Occipital lobe (tissue), 2 donors: ENCODE results near the gene GGT6. TPM values are rescaled to one million over a fixed set of nuclear protein-coding genes. Genes with fewer than 3 reads are reported as not detected.

Source experiments
- DNase-seq: peaks from one replicate; lab custom pipeline; 2025; lab: John Stamatoyannopoulos, UW
- total RNA-seq: library from RNA; depleted of rRNA; stranded (reverse); fragments of >200 nt; gene quantifications from one replicate; pipeline ENCODE4 v1.2.3, GENCODE V29; 2014

The GGT6 gene
- total RNA-seq, 1 donor from 2014 or later, result not detected

DNA sequence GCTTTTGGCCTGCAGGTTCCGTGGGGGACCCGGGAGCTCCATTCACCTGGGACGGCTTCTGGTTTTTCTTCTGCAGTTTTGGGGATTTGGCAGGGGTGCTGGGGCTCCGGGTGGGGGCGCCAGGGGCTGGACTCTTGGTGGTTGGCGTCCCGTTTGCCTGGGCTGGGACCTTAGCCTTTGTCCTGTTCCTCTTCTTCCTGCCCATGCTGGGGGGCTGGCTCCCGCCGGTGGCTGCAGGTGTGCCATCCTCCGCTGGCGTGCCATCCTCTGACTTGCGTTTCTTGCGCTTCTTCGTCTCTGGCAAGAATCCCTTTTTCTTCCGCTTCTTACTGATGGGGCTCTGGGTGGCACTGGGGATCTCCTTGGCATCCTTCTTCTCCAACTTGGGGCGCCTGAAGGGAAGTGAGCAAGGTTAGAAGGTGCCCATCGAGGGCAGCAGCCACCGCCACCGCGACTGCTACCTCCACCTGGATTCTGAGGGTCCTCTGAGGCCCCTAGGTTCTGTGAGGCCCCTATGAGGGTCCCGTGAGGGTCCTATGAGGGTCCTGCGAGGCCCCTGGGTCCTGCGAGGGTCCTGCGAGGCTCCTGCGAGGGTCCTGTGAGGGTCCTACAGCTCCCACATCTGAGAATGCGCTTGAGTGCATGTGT, 20.7 kb downstream of the GGT6 start:
- DNase-seq, result no peak

DNA sequence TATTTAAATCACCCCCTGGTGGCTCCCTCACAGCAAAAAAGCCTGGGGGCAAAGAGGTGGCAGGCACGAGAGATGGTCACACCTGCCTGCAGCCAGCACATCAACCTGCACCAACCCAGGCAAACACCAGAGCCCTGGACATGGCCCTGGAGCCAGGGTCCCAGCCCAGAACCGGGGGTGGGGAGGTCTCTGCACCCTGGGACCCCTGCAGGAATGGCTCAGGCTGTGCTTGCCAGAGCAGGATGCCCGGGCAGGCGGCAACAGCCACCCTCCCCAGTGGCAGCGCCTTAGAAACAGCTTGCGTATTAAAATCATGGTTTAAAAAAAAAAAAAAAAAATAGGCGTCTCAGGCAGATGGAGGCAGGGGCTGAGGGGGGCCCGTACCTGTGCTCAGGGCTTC, 21.4 kb downstream of the GGT6 start:
- no peak for DNase-seq

DNA sequence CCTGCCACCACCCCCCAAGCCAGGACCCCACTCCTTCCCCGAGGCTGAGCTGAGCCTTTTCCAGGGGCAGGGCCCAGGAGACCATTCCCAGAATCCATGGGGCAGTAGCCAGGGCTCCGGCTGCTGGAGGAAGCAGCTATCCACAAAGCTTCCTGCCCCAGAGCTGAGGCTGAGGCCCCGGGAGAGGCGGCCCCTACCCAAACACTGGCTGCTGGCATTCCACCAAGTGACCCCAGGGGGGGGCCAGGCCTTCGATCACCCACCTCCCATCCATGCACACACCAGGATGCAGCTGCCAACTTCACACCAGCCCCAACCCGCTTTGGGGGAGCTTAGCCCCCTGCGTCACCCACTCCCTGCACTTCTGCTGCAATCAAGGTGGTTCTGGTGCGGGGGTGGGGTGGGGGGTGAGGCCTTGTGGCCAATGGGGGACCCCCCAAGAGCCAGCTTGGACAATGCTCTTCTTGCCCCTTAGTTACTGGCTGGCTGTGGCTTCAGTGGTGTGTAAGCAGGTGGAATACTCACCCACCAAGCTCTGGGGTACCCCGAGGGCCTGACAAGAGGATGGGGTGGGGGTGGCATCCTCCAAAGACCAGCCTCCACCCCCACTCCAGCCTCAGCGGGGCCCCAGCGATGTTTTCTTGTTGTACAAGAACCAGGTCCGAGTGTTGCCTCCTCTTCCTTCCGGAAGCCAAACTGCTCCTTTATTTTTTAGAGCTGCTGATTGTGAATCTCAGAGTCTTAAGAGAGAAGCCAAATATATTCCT, 22.0 kb downstream of the GGT6 start:
- no peak for DNase-seq

DNA sequence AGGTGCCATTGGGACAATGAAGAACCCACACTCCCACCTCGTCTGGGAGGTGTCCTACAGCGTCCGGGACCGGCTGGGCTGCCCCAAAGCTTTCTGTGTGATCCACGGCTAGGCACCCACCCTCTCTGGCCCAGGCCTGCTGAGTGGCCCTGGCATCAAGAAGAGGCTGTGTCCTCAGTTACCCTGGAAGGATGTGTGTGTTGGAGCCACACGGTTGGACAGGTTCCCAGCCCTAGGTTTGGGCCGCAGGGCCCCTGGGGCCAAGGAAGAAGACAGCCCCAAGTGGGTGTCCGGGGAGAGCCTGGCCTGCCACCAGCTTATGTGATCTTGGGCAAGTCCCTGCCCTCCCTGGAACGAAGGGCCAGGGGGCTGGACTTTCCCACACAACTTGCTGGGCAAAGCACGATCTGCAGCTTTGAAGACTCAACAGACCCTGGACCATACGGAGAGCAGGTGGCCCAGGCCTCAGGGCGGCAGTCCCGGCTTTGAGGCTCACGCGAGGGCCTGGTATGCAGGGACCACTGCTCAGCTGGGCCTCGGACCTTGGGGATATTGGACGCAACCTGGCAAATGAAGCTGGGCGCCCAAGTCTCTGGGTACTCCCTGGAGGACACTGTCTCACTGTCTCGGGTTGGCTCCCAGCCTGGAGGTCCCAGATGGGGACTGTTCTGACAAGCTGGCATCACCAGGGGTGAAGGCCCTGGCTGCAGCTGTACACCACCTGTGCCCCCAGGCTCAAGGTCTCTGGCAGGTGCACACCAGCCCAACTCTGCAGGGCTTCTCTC, 22.7 kb downstream of the GGT6 start:
- DNase-seq, result peak; percentile 31

DNA sequence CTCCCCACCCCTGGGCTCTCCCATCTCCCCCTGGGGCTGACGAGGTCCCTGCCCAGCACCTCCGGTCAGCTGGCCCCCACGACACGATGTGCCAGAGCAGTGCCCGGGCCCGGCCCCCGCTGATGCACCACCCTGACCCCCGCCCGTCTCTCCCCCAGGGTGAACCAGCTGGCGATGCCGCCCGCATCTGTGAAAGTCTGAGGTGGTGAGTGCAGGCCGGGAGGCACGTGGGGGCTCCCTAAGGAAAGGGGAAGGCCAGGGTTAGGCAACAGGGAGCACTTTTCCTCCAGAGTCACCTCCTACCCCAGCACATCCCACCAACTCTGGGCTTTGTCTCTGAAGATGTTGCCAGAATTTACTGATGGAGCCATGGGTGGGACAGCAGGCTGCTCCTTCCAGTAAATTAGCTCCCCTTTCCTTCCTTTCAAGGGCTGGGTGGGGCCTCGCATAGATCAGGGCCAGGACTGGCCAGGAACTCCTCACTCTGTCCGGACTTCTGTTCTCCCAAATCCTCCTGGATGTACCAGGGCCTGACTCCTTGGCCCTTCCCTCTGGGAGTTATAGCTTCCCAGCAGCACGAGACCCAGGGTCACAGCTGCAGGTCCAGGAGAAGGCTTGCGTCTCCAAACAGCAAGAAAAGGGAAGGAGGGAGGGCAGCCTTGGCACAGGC, 23.5 kb downstream of the GGT6 start:
- DNase-seq, result no peak

DNA sequence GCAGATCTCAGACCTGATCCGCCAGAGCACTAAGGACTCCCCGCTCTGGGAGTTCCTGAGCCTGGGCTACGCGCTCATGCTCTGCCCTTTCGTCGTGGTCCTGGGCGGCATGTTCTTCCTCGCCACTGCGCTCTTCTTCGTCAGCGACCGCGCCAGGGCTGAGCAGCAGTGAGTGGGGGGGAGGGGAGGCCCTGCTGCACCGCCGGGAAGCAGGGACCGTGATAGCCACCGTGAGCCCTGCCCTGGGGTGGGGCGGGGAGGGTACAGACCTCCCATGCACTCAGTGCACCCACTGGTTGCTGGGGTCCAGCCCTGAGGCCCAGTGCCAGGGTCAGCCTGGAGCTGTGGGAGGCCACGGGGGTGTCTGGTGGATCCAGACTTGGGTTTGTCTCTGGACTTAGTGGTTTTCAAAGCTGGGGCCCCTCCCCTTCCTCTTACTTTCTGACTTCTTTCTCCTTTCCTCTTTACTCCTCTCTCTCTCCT, 24.1 kb downstream of the GGT6 start:
- DNase-seq, result no peak

DNA sequence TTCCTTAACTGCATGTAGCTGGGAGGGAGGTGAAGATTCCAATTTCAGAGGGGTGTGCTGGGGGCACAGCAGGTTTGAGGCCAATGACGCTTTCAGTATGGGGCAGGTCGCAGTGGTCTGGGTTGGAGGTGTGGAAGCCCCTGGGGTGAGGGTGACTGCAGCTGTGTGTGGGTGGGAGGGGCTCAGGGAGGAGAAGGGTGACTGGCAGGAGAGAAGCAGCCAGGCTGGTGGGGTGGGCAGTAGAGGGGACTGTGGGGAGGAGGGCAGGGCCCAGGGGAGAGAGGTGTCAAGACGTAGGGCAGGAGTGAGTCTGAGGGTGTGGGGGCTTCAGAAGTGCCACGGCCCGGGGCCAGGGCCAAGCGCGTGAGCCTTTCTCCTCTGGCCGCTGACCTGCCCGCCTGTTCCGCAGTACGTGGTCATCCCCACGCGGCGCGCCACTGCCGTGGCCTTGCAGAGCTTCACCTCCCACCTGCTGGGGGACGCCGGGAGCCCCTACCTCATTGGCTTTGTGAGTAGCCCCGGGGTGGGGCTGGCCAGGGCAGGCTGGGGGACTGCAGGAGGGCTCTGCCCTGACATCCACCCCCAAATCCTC, 24.6 kb downstream of the GGT6 start:
- DNase-seq, result no peak

DNA sequence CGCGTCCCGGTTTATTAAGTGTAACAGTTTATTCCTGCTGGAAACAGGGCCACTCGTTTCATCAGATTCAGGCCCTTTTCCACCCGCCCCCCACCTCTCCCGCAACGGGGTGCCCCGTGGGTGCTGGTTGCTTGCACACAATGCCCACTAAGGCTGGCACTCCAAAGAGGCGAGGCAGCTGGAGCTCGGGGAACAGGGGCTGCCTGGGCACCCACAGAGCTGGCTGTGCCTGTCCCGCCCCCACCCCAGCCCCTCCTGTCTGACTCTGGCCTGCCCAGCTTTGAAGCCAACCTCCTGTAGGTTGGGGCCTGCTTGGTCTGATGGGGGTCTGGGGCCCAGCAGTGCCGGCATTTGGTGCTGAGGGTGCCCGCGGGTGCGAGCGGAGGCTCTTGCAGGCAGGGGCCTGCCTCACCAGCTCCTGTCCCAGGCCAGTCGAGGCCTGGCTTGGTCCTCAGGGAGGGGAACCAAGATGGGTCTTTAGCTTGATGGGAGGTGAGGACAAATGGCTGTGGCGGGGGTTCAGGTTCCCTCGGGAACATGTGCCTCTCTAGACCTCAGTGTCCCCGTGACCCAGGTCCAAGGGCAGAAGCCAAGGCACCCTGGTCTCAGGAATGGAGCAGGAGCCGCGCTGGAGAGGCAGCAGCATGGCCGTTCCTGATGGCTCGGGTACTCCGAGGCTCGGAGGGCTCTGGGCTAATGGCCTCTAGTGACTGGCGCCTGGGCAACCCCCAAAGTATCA, 25.3 kb downstream of the GGT6 start:
- no peak for DNase-seq

DNA sequence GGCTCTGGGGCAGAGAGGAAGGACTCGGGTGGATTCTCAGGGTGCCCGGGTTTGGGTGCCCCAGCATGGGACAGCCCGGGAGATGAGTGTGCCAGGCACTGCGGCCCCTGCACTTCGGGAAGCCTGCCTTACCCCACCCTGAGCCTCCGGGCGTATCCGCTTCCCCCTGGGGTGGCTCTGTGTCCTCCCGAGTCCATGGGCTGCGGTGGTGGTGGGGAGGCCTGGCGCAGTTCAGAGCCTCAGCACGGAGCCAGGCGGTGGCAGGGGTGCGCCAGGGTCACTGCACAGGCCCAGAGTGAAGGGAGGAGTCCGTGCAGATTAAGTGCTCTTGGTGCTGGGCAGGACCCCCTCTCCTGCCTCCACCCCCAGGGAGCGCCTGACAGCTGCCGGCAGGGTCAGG, 25.9 kb downstream of the GGT6 start:
- DNase-seq, result no peak

DNA sequence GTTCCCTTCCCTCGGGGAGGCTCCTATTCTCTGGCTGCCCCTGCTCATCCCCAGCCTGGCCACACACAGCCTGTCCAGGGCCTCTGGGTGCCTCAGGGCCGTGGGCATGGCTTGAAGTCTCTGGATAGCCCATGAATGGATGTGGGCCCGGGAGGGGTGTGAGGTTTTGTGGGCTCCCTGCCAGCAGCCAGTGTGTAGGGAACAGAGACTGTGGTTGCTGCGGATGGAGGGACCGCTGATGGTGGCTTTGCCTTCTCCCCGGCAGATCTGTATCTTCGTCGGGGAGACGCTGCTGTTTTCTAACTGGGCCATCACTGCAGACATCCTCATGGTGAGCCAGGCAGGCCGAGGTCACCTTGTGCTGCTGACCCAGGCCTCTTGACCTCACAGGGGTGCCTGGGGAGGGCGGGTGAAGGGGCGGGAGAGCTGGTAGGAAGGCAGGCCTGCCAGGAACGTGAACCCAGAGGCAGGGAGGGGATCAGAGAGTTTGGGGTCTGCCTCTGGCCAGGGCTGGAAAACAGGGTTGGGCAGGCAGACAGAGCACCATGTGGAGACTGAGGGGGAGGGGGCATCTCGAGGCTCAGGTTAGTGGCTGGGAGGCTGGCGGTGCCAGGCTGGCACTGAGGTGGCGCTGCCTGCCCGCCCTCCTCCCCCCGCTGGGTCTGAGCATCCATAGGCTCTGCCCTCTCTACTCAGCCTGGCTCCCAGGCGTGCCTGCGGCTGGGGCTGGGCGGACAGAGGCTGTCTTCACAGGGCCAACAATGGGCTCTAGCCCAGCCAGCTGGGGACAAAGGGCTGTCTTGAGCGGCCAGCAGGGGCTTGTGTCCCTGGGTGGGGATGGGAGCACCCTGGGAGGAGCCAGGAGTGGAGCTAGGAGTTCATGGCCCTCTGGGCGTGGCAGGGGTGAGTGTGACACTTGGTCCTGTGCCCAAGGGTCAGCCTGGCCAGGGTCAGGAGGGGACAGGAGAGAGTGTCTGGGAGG, 26.6 kb downstream of the GGT6 start:
- DNase-seq, result peak; percentile 90

DNA sequence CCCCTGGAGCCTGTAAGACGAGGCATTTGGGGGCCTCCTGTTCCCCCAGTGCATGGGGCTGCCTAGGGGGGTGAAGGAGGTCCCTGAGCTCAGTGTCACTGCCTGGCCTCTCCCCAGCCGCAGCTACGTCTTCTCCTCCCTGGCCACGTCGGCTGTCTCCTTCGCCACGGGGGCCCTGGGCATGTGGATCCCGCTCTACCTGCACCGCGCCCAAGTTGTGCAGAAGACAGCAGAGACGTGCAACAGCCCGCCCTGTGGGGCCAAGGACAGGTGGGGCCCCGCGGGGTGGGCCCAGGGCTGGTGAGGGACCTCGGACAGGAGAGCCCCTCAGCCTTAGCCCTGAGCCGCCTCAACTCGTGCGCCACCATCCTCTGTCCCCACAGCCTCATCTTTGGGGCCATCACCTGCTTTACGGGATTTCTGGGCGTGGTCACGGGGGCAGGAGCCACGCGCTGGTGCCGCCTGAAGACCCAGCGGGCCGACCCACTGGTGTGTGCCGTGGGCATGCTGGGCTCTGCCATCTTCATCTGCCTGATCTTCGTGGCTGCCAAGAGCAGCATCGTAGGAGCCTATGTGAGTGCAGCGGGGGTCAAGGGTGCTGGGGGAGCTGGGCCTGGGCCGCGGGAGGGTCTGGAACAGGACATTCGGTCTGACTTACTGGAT, 27.4 kb downstream of the GGT6 start:
- no peak for DNase-seq

DNA sequence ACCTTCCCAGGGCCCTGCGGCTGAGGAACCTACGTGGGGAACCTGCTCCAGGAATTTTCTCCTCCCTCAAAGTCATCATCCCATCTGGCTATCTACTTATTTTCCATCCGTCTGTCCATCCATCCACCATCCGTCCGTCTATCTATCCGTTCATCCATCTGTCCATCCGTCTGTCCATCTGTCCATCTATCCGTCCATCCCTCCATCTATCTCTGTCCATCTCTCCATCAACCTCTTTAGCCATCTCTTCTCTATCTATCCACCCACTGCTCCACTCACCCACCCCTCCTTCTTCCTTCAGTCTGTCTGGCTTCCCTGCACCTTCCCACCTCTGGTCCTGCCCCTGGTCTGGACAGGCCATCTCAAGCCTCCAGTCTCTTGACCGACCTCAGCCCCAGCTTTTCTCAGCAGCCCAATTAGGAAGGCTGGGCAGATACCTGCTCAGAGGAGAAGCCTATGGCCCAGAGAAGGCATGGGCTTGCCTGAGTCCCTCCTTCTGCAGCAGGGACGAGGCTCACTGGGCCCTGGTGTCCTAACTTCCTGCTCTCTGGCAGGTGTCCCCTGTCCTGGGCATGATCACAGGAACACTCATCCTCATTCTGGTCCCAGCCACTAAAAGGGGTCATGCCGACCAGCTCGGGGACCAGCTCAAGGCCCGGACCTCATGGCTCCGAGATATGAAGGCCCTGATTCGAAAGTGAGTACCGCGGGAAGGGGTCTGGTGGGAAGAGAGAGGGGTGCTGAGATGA, 28.2 kb downstream of the GGT6 start:
- no peak for DNase-seq

DNA sequence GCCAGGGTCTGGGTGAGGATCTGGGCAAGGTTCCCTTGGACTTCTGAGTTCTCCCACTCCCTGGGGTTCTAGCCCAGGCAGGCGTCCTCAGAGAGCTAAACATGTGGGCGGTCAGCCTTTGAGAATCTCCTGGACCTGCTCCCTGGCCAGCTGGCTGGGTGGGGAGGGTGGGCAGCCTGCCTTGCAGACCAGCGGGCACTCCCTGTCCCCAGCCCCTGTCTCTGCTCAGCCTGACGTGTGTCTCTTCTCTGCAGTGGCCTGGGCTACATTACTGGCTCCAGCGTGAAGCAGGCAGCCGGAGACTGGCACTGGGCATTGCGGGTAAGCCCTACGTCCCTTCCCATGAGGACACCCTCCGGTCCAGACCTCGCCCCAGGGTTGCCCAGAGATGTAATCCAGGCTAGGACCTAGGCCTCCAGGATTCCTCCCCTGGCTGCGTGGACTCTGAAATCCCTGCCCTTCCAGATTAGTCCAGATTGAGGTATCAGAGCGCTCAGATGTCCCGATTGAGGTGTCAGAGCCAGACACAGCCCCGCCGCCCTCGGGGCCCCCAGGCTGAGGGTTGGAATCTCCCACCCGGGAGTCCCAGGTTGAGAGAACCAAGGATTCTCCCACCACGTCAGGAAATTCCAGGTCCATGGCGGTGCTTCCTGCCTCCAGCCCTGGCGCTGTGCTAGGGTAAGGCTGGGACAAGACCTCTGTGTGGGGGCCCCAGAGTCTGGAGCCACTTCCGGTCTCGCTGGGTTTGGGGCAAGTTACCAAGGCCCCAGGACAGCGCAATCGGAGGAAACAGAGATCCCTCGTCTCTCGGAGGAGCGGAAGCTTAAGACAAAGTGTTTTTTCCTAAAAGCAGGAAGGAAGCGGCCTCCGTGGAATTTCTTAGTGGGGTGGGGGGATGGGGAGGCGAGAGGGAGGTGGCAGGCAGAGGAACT, 29.3 kb downstream of the GGT6 start:
- DNase-seq, result peak; percentile 16

DNA sequence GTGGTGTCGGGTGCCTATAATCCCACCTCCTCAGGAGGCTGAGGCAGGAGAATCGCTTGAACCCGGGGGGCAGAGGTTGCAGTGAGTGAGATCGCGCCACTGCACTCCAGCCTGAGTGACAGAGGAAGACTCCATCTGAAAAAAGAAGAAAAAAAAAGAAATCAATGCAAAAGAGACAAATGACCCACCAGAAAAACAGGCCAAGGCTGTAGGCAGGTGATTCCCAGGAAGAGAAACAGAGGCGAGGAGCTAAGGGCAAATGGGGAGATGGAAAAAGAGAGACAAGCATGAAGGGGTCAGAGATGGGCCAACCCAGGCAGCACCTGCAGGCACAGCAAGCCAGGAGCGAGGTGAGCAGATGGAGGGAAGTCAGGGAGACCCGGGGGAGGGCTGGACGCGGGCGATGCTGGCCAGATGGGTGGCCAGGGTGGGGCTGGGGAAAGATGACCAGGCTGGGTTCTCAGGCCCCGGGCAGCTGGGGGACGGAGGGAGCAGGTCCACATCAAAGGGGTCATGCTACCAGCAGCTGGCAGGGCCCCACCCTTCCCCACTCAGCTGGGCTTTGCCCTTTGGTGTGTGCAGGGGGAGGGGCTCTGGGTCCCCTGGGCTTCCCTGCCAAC, 30.7 kb downstream of the GGT6 start:
- DNase-seq, result no peak

DNA sequence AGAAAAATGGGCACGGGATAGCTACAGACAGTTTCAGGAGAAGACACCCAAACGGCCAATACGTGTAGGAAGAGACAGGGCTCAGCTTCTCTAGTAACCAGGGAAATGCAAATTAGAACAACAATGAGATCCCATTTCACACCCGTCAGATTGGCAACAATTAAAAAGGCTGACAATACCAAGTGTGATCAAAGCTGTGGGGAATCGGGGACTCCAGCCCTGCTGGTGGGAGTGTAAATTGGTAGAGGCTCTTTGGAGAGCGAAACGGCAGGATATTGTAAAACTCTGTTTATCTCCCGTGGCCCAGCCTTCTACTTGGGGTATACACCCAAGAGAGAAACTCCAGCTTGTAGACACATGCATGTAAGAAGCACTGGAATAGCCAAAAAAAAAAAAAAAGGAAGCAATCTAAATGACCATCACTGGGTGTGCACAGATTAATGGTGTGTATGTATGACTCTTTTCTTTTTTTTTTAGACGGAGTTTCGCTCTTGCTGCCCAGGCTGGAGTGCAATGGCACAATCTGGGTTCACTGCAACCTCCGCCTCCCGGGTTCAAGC, 32.7 kb downstream of the GGT6 start:
- no peak for DNase-seq

DNA sequence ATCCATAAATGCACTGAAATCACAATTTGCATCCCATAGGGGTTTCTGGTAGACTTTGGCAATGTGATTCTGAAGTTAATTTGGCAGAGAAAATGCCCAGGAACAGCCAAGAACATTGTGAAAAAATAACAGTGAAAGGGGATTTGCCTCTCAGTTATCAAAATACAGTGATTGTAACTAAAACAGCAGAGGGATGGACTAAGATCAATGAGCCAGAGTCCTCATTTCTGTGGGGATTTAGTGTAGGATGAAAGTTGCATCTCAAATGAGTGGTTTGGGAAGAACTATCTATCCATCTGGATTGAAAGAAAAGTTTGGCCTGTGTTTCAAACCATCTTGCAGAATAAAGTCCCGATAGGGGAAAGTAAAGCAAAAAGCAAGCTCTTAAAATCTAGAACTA, 33.2 kb downstream of the GGT6 start:
- no peak for DNase-seq
